GM12891 (cell line): ENCODE measurements around the gene SAMSN1.

ENCODE experiments used
- PAX5 ChIP-seq: IDR thresholded peaks from 2 replicates; pipeline ENCODE4 v1.6.1; 2011; ENCODE audit warnings: low read length, moderate library complexity, mild to moderate bottlenecking; ENCODE audit not compliant: insufficient read depth, severe bottlenecking
- POLR2A ChIP-seq: IDR thresholded peaks from 2 replicates; pipeline ENCODE4 v1.6.1; 2011; ENCODE audit warnings: low read depth, low read length, control low read depth
- POLR2AphosphoS5 ChIP-seq: IDR thresholded peaks from 2 replicates; pipeline ENCODE4 v1.6.1; 2011; ENCODE audit warnings: low read depth, low read length, control low read depth
- POU2F2 ChIP-seq: IDR thresholded peaks from 2 replicates; pipeline ENCODE4 v1.6.1; 2011; ENCODE audit warnings: low read depth, mild to moderate bottlenecking, control low read depth, low read length, moderate library complexity
- SPI1 ChIP-seq: IDR thresholded peaks from 2 replicates; pipeline ENCODE4 v1.6.1; 2011; ENCODE audit warnings: low read depth, low read length, control low read depth
- TAF1 ChIP-seq: IDR thresholded peaks from 2 replicates; pipeline ENCODE4 v1.6.1; 2011; ENCODE audit warnings: low read depth, low read length, control low read depth

- no peak for TF ChIP-seq POLR2AphosphoS5
- TF ChIP-seq PAX5, result no peak
- no peak for TF ChIP-seq TAF1
- no peak for TF ChIP-seq POLR2A
- TF ChIP-seq SPI1, result no peak
- TF ChIP-seq POU2F2, result no peak
Measured at GRCh38 chr21:14562959-14563358, 16.8 kb upstream of the SAMSN1 start.
